Colonic mucosa (tissue), 4 donors: Measurements from ENCODE around the gene MAGEC1. TPM values are rescaled to one million over a fixed set of nuclear protein-coding genes. Genes with fewer than 3 reads are reported as not detected.
"Not testable (repeated sequence)": the region's sequence is repeated elsewhere in the genome, so short reads cannot be mapped to it uniquely, and the experiment has no call there.

ENCODE experiments used
- DNase-seq: peaks from one replicate; pipeline ENCODE4 v3.0.0-alpha.2; 2020
- H3K27ac ChIP-seq: fragments of 200-600 bp; one replicate; pipeline ENCODE4 v1.8.0; 2021
- H3K27me3 ChIP-seq: fragments of 200-600 bp; one replicate; pipeline ENCODE4 v1.8.0; 2021
- H3K36me3 ChIP-seq: fragments of 200-600 bp; one replicate; pipeline ENCODE4 v1.8.0; 2021
- H3K4me1 ChIP-seq: fragments of 200-600 bp; one replicate; pipeline ENCODE4 v1.8.0; 2021; ENCODE audit warnings: mild to moderate bottlenecking
- H3K4me3 ChIP-seq: fragments of 200-600 bp; one replicate; pipeline ENCODE4 v1.8.0; 2021
- H3K9ac ChIP-seq, 2 donors: one replicate each; pipeline ENCODE4 v1.7.0; 2013; ENCODE audit warnings: control low read depth in 2 of 2, low read depth in 2 of 2, low read length in 2 of 2
- H3K9me3 ChIP-seq: fragments of 200-600 bp; one replicate; pipeline ENCODE4 v1.8.0; 2021
- CTCF ChIP-seq: fragments of 200-600 bp; IDR thresholded peaks from one replicate; pipeline ENCODE4 v1.8.0; 2022; ENCODE audit warnings: antibody characterized with exemption, mild to moderate bottlenecking
- intact Hi-C: fragments of 100-400 bp; cut with DNase I; formaldehyde crosslinking; loops from one replicate; pipeline ENCODE4 v1.14.1; 2022
- total RNA-seq, 2 donors: library from RNA; stranded (reverse); fragmentation: NEBNext Ultra II Directional in 1 of 2; extraction: Animal tissue kit (Norgen Biotek cat#: 25700) in 1 of 2; gene quantifications; one replicate each; pipeline ENCODE4 v1.2.1, GENCODE V29; 2021
- donor health status: healthy.
- donor health status: DM: no; HTN: no; CAD: no.
- donor health status: DM: no; HTN: no; CAD: no.

MAGEC1 gene
- total RNA-seq: not detected

GRCh38 chrX:141903400-141904155 lies at the start of gene MAGEC1:
MAGEC1 (plus strand) TSS chrX:141903894; CDS start chrX:141905073, 1,179 bp downstream.
- intact Hi-C loops: no loop called here
- no peak for TF ChIP-seq CTCF
- no peak for DNase-seq
- no peaks in the 10 kb centered on the region for H3K27me3 ChIP-seq
- no peaks in the 10 kb centered on the region for H3K36me3 ChIP-seq
- H3K4me3 ChIP-seq: no peak within 1 kb of the TSS
- H3K4me1 ChIP-seq: no peaks in the 10 kb centered on the region
- H3K9ac ChIP-seq: no peak within 1 kb of the TSS
- no peak within 1 kb of the TSS for H3K27ac ChIP-seq
- H3K9me3 ChIP-seq: no peaks in the 10 kb centered on the region

- Histone ChIP-seq H3K27ac (no peak overlapping the region), H3K4me1 (no peaks in the 10 kb centered on the region), H3K4me3 (no peak overlapping the region), H3K36me3 (no peaks in the 10 kb centered on the region), H3K9me3 (no peaks in the 10 kb centered on the region), H3K27me3 (no peaks in the 10 kb centered on the region), H3K9ac (no peak overlapping the region)
- intact Hi-C loops: no loop called here
- TF ChIP-seq CTCF: no peak
- no peak for DNase-seq
These were observed 46.2 kb upstream of the MAGEC1 start for GRCh38 chrX:141857479-141857878.

GRCh38 chrX:141879616-141880015 lies 24.1 kb upstream of the MAGEC1 start:
- Histone ChIP-seq H3K4me3 (no peak overlapping the region), H3K36me3 (no peaks in the 10 kb centered on the region), H3K9me3 (no peaks in the 10 kb centered on the region), H3K4me1 (no peaks in the 10 kb centered on the region), H3K27me3 (no peaks in the 10 kb centered on the region), H3K9ac (no peak overlapping the region), H3K27ac (no peak overlapping the region)
- TF ChIP-seq CTCF: no peak
- intact Hi-C loops: no loop called here
- no peak for DNase-seq

GRCh38 chrX:141888811-141889210 lies 14.9 kb upstream of the MAGEC1 start:
- H3K9ac ChIP-seq, H3K27me3 ChIP-seq, H3K9me3 ChIP-seq, DNase-seq, H3K4me1 ChIP-seq, H3K4me3 ChIP-seq, H3K27ac ChIP-seq, intact Hi-C loops, H3K36me3 ChIP-seq: not testable (repeated sequence)

- TF ChIP-seq CTCF: no peak
- intact Hi-C loops: no loop called here
These were observed 9.0 kb upstream of the MAGEC1 start for GRCh38 chrX:141894733-141895132.

GRCh38 chrX:141897690-141898089 lies 6.0 kb upstream of the MAGEC1 start:
- no peak overlapping the region for H3K4me3 ChIP-seq

More at GRCh38 chrX:141894733-141895132, 9.0 kb upstream of the MAGEC1 start:
- H3K4me3 ChIP-seq: no peak overlapping the region
- H3K27ac ChIP-seq: no peak overlapping the region
- H3K27me3 ChIP-seq: no peaks in the 10 kb centered on the region
- H3K36me3 ChIP-seq: no peaks in the 10 kb centered on the region
- DNase-seq: no peak
- H3K9ac ChIP-seq: no peak overlapping the region
- H3K4me1 ChIP-seq: no peaks in the 10 kb centered on the region
- no peaks in the 10 kb centered on the region for H3K9me3 ChIP-seq

More at GRCh38 chrX:141897690-141898089, 6.0 kb upstream of the MAGEC1 start:
- Histone ChIP-seq H3K4me1 (no peaks in the 10 kb centered on the region), H3K27ac (no peak overlapping the region), H3K9me3 (no peaks in the 10 kb centered on the region), H3K9ac (no peak overlapping the region), H3K27me3 (no peaks in the 10 kb centered on the region), H3K36me3 (no peaks in the 10 kb centered on the region)
- DNase-seq: no peak
- intact Hi-C loops: no loop called here
- no peak for TF ChIP-seq CTCF
